GM18868 (cell line): ENCODE measurements around the gene PLXDC2.

Source experiments
- ATAC-seq: cut with Tn5 transposase; IDR thresholded peaks from one replicate; pipeline ENCODE4 v1.9.1; 2021; ENCODE audit warnings: mild to moderate bottlenecking, moderate library complexity; ENCODE audit not compliant: unreplicated experiment

Gene PLXDC2

GRCh38 chr10:19853831-19854230 lies 37.6 kb downstream of the PLXDC2 start:
- ATAC-seq: no peak

DNA sequence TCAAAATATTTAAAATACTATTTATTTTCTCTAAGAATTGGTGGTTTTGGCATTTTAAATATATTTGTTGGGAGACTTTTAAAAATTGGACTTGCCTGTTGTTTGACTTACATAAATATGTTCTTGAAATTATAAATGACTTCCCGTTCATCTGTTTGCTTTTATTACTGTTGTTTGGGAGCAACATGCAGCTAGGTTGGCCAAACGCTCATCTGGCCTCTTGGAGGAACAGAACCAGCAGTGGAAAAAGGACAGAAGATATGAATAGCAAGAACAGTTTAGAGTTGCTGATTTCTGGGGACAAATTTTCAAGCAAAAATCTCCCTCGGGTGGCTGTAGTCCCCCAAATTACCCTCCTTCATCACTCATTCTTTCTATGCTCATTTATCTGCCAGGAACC lies 41.6 kb downstream of the PLXDC2 start:
- no peak for ATAC-seq

DNA sequence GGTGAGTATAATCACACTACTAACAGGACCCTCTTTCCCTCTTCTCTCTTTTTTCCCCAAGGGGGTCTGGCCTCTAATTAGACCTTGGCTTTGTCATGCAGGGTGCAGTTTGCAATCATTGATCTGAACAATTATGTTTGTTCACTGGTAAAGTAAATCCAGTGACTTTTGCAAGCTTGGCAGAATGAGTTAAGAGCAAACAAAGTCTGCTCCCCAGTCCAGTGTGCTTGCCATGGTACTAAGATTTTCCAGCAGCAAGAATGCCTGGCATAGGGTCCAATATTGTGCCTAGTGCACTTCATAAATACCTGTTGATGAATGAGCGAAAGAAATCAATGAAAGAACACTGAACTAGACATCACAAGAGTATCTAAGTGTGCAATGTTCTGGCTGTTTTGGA lies 43.9 kb downstream of the PLXDC2 start:
- no peak for ATAC-seq

DNA sequence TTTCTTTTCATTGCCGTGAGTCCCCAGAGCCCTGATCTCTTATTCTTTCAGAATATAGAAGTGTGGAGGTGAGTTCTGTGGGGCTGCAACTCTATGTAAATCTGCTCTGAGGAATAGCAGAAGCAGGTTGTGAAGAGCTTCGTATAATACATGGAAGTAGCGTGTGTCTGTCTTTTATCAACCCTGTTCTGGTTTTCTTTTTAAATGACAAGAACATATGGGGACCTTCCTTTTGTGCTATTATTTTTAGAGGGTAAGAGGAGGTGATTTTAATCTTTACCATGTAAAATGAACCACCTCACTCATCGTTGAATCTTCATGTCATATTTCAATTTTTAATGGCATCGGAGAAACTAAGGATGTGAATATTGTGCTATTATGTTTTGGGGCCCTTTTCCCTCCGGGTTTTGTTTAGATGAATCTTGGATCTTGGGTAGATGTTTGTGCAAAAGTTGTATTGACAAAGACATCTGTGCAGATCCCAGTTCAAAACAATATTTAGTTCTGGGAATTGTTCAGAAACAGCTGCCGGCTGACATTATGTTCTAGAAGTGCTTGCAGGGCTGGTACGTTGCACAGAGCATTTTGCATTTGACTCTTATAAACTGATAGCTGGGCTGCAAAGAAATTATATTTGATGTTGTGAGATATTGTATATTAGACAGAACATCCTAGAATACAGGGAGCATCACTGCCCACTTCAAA lies 46.7 kb downstream of the PLXDC2 start:
- no peak for ATAC-seq

GRCh38 chr10:19865676-19866075 lies 49.4 kb downstream of the PLXDC2 start:
- ATAC-seq: no peak

DNA sequence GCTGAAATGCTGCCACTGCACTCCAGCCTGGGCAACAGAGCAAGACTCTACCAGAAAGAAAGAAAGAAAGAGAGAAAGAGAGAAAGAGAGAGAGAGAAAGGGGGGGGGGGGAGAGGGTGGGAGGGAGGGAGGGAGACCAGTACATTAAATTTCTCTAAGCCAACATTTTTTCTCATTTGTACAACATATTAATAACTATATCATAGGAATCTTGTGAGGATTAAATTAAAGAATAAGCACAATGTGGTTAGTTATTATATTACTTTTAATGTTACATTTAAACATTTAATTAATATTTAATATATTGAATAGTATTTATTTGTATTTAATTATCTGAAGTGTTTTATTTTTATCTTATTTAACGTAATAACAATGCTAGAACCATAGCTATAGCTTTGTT lies 53.1 kb downstream of the PLXDC2 start:
- no peak for ATAC-seq

GRCh38 chr10:19872504-19873271 lies 56.5 kb downstream of the PLXDC2 start:
- ATAC-seq: no peak

DNA sequence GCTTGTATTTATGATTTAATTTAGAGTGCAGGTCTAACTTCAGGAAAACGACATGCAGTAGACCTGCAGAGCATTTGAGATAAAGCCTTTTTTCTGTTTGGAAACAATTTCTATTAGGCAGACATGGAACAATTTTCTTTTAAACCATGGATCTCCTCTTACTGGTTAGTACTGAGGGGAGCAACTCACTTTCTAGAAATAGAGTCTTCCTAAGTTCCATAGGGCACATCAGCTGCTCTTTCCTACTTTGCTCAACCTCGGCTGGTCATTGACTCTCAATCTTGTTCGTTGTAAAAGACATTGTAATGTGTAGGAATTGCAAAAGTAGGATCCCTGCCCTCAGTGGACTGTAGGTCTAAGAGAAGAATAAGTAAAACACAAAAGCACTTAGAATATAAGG lies 58.0 kb downstream of the PLXDC2 start:
- ATAC-seq: no peak

- ATAC-seq: no peak
Observed at GRCh38 chr10:19874791-19875190, 58.6 kb downstream of the PLXDC2 start.

DNA sequence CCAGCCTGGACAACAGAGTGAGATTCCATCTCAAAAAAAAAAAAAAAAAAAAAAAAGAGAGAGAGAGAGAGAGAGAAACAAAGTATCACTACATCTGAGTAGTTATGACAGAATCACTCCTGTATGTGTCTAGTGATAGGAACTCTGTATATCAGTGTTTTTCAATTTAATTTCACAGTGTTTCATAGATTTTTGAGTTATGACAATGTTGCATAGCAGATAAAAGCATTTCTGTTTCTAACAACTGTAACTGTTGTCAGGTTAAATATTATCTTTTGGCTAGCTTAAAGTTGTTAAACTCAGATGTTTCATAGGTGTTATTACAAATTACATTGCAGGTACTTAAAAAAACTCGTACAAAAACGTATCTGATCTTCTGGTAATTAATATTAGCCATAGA lies 60.3 kb downstream of the PLXDC2 start:
- ATAC-seq: no peak

GRCh38 chr10:19877466-19878255 lies 61.4 kb downstream of the PLXDC2 start:
- no peak for ATAC-seq

DNA sequence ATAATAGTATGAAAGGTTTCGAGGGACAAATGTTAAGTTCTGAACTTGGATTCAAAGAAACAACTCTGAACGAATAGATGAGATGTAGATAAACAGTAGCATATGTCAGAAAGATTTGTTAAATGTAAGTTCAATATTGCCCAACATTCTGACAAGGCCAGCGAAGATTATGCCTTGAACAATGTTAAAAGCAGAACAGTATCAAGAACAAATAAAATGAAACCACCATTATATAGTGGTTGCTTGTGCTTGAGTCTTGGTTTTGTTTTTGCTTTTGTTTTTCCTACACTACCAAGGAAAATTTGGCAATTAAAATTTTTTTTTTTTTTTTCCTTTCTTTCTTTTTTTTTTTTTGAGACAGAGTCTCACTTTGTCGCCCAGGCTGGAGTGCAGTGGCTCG lies 66.4 kb downstream of the PLXDC2 start:
- no peak for ATAC-seq

DNA sequence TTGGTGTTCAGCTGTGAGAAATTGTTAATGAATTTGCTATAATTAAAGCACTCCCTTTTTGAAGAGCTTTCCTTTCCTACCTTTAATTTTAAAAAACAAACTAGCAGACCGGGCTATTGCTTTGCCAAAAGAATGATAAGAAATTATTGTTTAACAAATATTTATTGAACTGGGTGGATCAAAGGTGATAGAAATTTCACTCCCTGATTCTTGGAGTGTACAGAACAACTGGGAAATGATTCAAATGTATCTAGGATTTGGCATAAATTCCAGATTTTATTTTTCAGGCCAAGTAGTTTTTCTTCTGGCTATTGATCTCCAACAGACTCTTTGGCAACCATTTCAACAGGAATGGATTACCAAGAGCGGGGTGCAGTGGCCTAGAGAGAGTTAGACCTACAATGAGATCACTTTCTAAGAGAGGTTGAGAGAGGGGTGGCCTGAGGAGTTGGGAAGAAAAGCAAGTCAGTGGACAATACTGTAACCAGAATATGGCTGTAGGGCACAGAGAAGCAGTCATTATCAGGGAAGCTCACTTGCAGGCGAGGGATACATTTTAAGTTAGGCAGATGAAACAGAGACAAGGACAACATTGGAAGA lies 71.9 kb downstream of the PLXDC2 start:
- ATAC-seq: no peak

DNA sequence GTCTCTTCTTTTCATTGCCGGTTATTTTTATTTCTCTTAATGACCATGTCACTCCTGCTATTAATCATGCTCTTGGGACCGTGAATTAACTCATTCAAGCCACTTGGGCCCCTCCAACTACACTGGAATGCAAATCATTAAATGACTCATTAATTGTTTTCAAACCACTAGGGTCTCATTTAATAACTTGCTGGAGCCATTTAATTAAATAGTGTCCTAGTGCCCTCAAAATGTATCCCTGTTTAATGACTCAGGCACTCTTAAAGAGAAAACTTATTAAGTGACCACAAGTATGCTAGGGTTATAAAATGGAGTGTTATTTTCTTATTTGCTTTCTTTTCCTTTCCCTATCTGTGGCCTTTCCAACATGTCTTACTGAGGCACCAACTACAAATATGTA lies 73.0 kb downstream of the PLXDC2 start:
- no peak for ATAC-seq

DNA sequence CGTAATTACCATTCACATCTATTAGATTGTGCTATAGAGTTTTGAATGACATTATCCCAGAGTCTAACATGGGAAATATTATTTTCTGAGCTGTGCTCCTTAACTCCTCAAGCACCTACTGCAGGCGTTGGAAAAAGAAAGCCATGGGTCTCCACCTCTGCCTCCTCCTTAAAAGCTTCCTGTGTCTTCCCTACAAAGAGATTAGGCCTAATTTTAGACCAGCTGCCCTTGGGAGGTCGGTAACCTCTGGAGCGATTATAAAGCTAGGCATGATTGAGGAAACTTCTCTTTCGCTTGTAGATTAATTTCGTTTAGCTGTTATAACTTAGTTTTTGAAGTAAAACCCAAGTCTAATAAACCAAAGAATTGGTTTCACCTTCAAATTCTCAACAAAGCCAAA lies 75.2 kb downstream of the PLXDC2 start:
- ATAC-seq: no peak

- ATAC-seq: no peak
Observed at GRCh38 chr10:19892270-19892669, 76.0 kb downstream of the PLXDC2 start.

GRCh38 chr10:19892677-19893076 lies 76.4 kb downstream of the PLXDC2 start:
- ATAC-seq: no peak

DNA sequence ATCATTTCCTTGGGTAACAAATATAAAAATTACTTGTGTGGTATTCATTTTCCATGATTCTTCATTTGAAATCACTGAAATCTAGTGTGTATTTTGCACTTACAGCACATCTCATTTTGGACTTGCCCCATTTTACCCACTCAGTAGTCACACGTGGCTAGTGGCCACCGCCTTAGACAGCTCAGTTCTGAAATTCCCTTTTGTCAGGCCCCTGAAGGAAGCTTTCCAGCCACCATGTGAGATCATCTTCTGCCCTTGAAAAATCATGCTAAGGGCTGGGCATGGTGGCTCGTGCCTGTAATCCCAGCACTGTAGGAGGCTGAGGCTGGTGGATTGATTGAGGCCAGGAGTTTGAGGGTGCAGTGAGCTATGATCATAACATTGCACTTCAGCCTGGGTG lies 79.3 kb downstream of the PLXDC2 start:
- no peak for ATAC-seq

DNA sequence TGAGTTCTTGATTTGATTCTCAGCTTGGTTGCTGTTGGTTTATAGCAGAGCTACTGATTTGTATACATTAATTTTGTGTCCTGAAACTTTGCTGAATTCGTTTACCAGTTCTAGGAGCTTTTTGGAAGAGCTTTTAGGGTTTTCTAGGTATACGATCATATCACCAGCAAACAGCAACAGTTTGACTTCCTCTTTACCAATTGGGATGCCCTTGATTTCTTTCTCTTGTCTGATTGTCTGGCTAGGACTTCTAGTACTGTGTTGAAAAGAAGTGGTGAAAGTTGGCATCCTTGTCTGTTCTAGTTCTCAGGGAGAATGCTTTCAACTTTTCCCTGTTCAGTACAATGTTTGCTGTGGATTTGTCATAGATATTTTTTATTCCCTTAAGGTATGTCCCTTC lies 86.2 kb downstream of the PLXDC2 start:
- ATAC-seq: no peak

DNA sequence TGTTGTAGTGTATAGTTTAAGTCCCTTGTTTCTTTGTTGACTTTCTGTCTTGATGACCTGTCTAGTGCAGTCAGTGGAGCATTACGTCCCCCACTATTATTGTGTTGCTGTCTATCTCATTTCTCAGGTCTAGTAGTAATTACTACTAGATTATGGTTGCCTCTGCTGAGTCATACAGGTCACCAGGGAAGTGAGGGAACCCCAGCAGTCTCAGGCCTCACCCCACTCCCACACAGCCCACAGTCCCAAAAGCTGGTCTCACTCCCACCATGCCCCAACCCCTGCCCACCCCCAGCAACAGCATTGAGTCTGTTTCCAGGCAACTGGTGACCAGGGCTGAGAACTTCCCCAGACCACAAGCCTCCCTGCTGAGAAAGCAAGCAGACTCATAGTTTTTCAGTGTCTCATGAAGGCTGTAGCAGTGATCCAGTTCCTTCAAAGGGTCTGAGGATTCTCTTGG lies 88.0 kb downstream of the PLXDC2 start:
- ATAC-seq: peak; percentile 81

DNA sequence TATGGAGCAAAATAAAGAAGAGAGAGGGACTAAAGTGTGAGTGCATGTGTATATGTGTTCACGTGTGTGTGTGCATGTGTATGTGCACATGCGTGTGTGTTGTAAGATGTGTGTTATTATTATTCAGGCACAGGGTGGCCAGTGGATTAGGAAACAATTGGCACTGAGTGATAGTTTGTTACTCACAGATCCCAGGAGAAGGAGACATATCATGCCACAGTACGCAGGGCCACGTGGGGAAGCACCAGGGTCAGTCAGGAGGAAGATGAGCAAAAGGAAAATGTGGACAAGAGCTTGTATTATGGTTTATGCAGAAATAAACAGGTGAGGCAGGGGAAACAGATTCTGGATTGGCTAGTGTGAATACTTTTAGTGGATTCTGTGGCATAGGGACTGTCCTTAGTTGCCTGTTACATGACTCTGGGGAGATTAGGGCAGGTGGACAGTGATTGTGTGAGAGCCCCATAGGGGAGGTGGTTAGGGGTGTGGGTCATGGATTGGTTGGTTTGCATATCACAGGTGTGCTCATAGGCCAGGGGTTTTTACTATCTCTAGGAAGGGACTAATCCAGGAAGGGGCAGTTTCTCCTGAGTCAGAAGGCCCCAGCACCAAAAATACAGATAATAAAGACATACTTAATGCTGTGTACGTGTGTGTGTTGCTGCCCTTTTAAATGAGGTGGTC lies 90.0 kb downstream of the PLXDC2 start:
- ATAC-seq: no peak
